VCaP (cell line): ENCODE data around the gene HAP1.

Experiments
- H3K27ac ChIP-seq: fragments of 450-650 bp; 2 replicates; pipeline ENCODE4 v1.5.1; 2017
- CTCF ChIP-seq: fragments of 450-650 bp; conservative IDR thresholded peaks from 2 replicates; pipeline ENCODE4 v1.5.1; 2017; ENCODE audit warnings: mild to moderate bottlenecking, moderate library complexity

The HAP1 gene

GRCh38 chr17:41760878-41761277 lies 26.4 kb upstream of the HAP1 start:
- H3K27ac ChIP-seq: no peak overlapping the region
- no peak for TF ChIP-seq CTCF

- H3K27ac ChIP-seq: no peak overlapping the region
- no peak for TF ChIP-seq CTCF
Measured at GRCh38 chr17:41758601-41759000, 24.2 kb upstream of the HAP1 start.

- no peak for TF ChIP-seq CTCF
- H3K27ac ChIP-seq: no peak overlapping the region
Measured at GRCh38 chr17:41754066-41754465, 19.6 kb upstream of the HAP1 start.

- no peak for TF ChIP-seq CTCF
- no peak overlapping the region for H3K27ac ChIP-seq
Measured at GRCh38 chr17:41751288-41751687, 16.8 kb upstream of the HAP1 start.

- H3K27ac ChIP-seq: no peak overlapping the region
- TF ChIP-seq CTCF: no peak
Measured at GRCh38 chr17:41750862-41751261, 16.4 kb upstream of the HAP1 start.

GRCh38 chr17:41748275-41748674 lies 13.8 kb upstream of the HAP1 start:
- H3K27ac ChIP-seq: no peak overlapping the region
- no peak for TF ChIP-seq CTCF

- TF ChIP-seq CTCF: no peak
Measured at GRCh38 chr17:41741709-41742108, 7.3 kb upstream of the HAP1 start.

GRCh38 chr17:41740506-41740905 lies 6.1 kb upstream of the HAP1 start:
- H3K27ac ChIP-seq: no peak overlapping the region
- TF ChIP-seq CTCF: no peak

More at GRCh38 chr17:41741709-41742108, 7.3 kb upstream of the HAP1 start:
- no peak overlapping the region for H3K27ac ChIP-seq
